VCaP (cell line): ENCODE results near the gene CCIN.
"Not testable (repeated sequence)": the region's sequence is repeated elsewhere in the genome, so short reads cannot be mapped to it uniquely, and the experiment has no call there.

Experiments
- H3K27ac ChIP-seq: fragments of 450-650 bp; 2 replicates; pipeline ENCODE4 v1.5.1; 2017
- CTCF ChIP-seq: fragments of 450-650 bp; conservative IDR thresholded peaks from 2 replicates; pipeline ENCODE4 v1.5.1; 2017; ENCODE audit warnings: mild to moderate bottlenecking, moderate library complexity

CCIN gene

DNA sequence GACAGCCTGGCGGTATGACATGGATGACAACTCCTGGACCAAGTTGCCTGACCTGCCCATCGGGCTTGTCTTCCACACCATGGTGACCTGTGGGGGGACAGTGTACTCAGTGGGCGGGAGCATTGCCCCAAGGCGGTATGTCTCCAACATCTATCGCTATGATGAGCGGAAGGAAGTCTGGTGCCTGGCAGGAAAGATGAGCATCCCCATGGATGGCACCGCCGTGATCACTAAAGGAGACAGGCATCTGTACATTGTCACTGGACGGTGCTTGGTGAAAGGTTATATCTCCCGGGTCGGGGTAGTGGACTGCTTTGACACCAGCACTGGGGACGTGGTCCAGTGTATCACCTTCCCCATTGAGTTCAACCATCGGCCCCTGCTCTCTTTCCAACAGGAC, 1.3 kb downstream of the CCIN start:
- no peak overlapping the region for H3K27ac ChIP-seq
- TF ChIP-seq CTCF, result no peak

DNA sequence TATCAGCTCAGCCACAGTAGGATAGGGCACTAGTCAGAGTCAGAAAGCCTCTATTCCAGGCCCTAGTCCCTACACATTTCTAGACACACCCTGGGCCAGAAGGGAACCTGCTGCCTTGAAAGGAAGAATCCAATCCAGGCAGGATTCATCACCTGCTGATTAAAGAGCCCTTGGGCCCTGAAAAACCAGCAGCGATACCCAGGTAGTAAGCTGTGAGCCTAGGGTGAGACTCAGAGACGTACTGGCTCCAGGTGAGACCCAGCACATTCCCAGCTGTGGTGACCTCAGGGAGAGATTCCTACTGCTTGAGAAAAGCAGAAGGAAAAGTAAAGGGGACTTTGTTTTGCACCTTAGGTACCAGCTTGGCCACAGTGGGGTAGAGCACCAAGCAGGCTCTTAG, 4.7 kb downstream of the CCIN start:
- TF ChIP-seq CTCF, result no peak
- H3K27ac ChIP-seq, result no peak overlapping the region

- H3K27ac ChIP-seq, result no peak overlapping the region
- TF ChIP-seq CTCF, result no peak
Observed at GRCh38 chr9:36174271-36174670, 5.1 kb downstream of the CCIN start.

GRCh38 chr9:36174731-36175130, 5.5 kb downstream of the CCIN start:
- H3K27ac ChIP-seq, result no peak overlapping the region
- TF ChIP-seq CTCF, result no peak

DNA sequence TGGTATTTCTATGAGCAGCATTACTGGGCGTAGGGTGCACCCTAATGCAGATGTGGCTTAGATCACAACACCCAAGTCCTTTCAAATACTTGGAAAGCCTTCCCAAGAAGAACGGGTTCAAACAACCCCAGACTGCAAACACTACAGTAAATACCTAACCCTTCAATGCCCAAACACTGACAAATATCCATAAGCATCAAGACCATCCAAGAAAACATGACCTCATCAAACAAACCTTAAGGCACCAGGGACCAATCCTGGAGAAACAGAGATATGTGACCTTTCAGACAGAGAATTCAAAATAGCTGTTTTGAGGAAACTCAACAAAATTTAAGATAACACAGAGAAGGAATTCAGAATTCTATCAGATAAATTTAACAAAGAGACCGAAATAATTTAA, 6.0 kb downstream of the CCIN start:
- not testable (repeated sequence) for H3K27ac ChIP-seq

DNA sequence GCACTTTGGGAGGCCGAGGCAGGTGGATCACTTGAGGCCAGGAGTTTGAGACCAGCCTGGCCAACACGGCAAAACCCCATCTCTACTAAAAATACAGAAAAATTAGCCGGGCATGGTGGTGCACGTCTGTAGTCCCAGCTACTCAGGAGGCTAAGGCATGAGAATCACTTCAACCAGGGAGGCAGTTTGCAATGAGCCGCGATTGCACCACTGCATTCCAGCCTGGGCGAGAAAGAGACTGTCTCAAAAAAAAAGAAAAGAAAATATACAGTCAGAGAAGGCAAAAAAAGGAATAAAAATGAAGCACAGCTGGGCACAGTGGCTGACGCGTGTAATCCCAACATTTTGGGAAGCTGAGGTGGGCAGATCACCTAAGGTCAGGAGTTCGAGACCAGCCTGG, 7.3 kb downstream of the CCIN start:
- not testable (repeated sequence) for H3K27ac ChIP-seq

DNA sequence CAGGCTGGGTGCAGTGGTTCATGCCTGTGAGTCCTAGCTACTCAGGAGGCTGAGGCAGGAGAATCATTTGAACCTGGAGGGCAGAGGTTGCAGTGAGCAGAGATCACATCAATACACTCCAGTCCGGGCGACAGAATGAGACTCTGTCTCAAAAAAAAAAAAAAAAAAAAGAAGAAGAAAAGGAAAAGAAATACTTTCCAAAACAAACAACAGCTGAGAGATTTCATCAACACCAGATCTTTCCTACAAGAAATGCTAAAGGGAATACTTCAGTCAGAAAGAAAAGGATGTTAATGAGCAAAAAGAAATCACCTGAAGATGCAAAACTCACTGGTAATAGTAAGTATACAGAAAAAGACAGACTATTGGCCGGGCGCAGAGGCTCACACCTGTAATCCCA, 8.4 kb downstream of the CCIN start:
- TF ChIP-seq CTCF, result no peak

DNA sequence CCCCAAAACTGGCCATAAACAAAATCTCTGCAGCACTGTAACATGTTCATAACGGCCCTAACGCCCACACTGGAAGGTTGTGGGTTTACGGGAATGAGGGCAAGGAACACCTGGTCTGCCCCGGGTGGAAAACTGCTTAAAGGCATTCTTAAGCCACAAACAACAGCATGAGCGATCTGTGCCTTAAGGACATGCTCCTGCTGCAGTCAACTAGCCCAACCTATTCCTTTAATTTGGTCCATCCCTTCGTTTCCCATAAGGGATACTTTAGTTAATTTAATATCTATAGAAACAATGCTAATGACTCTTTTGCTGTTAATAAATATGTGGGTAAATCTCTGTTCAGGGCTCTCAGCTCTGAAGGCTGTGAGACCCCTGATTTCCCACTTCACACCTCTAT, 11.1 kb downstream of the CCIN start:
- not testable (repeated sequence) for H3K27ac ChIP-seq

More for the DNA sequence above, 8.4 kb downstream of the CCIN start:
- H3K27ac ChIP-seq, result no peak overlapping the region

DNA sequence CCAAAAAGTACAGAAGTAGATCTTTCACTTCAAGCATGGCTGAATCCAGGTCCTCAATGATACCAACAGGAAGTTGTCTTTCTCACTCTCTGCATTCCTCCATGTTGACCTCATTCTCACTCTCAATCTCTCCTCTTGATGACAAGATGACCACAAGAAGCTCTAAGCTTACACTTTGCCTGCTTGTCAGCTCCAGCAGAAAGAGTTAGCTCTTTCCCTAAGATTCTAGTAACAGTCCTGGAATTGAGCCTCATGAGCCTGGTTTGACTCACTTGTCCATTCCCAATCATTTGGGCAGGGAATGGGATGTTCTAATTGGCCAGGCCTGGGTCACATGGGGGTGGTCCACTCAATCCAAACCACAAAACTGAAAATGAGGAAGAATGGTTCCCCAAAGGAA, 18.2 kb downstream of the CCIN start:
- H3K27ac ChIP-seq, result no peak overlapping the region
- no peak for TF ChIP-seq CTCF
